ENCODE results near the gene SMTNL1. TPM values are rescaled to one million over a fixed set of nuclear protein-coding genes. Genes with fewer than 3 reads are reported as not detected.

The SMTNL1 gene
- total RNA-seq, 1 donor from 2014 or later = not detected

- DNase-seq = peak; percentile 44
- TF ChIP-seq CTCF (IDR thresholded peaks at IDR 0.05; ENCODE audit: borderline replicate concordance) = peak; percentile 92
- peaks cover 34% of the 10 kb centered on the region for H3K36me3 ChIP-seq
- H3K27me3 ChIP-seq (ENCODE audit: low read depth) = no peaks in the 10 kb centered on the region
- intact Hi-C loops (cut with micrococcal nuclease) = loop anchor here (2.0 kb wide), 1 partner anchor 31 kb away; no protein-coding TSS in a partner anchor
- H3K27ac ChIP-seq (replicated peaks) = no peak overlapping the region
- H3K4me1 ChIP-seq = peaks cover 18% of the 10 kb centered on the region
- H3K9me3 ChIP-seq (replicated peaks) = no peaks in the 10 kb centered on the region
- H3K4me3 ChIP-seq = no peak overlapping the region
These were observed 43.6 kb upstream of the SMTNL1 start for GRCh38 chr11:57493507-57494503.

- Histone ChIP-seq H3K4me3 (no peak overlapping the region), H3K27ac (replicated peaks) (no peak overlapping the region), H3K27me3 (ENCODE audit: low read depth) (no peaks in the 10 kb centered on the region), H3K4me1 (peaks cover 40% of the 10 kb centered on the region), H3K9me3 (replicated peaks) (no peaks in the 10 kb centered on the region), H3K36me3 (peaks cover 14% of the 10 kb centered on the region)
- intact Hi-C loops (cut with micrococcal nuclease) = no loop called here
- TF ChIP-seq CTCF (IDR thresholded peaks at IDR 0.05; ENCODE audit: borderline replicate concordance) = no peak
- DNase-seq = no peak
These were observed 41.1 kb upstream of the SMTNL1 start for GRCh38 chr11:57496109-57496820.

GRCh38 chr11:57497303-57498247 lies 39.8 kb upstream of the SMTNL1 start:
- no peak overlapping the region for H3K4me3 ChIP-seq
- H3K4me1 ChIP-seq = peaks cover 53% of the 10 kb centered on the region
- peaks cover 9% of the 10 kb centered on the region for H3K36me3 ChIP-seq
- intact Hi-C loops (cut with micrococcal nuclease) = no loop called here
- no peaks in the 10 kb centered on the region for H3K27me3 ChIP-seq (ENCODE audit: low read depth)
- TF ChIP-seq CTCF (IDR thresholded peaks at IDR 0.05; ENCODE audit: borderline replicate concordance) = no peak
- no peak overlapping the region for H3K27ac ChIP-seq (replicated peaks)
- no peaks in the 10 kb centered on the region for H3K9me3 ChIP-seq (replicated peaks)
- no peak for DNase-seq

GRCh38 chr11:57498540-57498939 lies 38.9 kb upstream of the SMTNL1 start:
- Histone ChIP-seq H3K4me3 (no peak overlapping the region), H3K9me3 (replicated peaks) (no peaks in the 10 kb centered on the region), H3K27me3 (ENCODE audit: low read depth) (no peaks in the 10 kb centered on the region), H3K4me1 (peaks cover 52% of the 10 kb centered on the region), H3K36me3 (peaks cover 9% of the 10 kb centered on the region), H3K27ac (replicated peaks) (peak overlapping the region; percentile 92)
- DNase-seq = no peak
- intact Hi-C loops (cut with micrococcal nuclease) = no loop called here
- no peak for TF ChIP-seq CTCF (IDR thresholded peaks at IDR 0.05; ENCODE audit: borderline replicate concordance)
